Lower lobe of right lung (tissue), 2 donors: Measurements from ENCODE around the gene CMTM7. TPM values are rescaled to one million over a fixed set of nuclear protein-coding genes. Genes with fewer than 3 reads are reported as not detected.
"Not testable (repeated sequence)": the region's sequence is repeated elsewhere in the genome, so short reads cannot be mapped to it uniquely, and the experiment has no call there.

Source experiments
- ATAC-seq, 2 donors: fragments of 200-7000 bp; cut with Tn5 transposase; one replicate each; pipeline ENCODE4 v1.9.1; 2020 to 2022; ENCODE audit warnings: mild to moderate bottlenecking in 2 of 2, moderate library complexity in 2 of 2
- DNase-seq: peaks from one replicate; pipeline ENCODE4 v3.0.0-alpha.2; 2020
- H3K27ac ChIP-seq: fragments of 200-600 bp; one replicate; pipeline ENCODE4 v1.8.0; 2022
- H3K27me3 ChIP-seq: fragments of 200-600 bp; one replicate; pipeline ENCODE4 v1.8.0; 2022; ENCODE audit warnings: low read depth
- H3K36me3 ChIP-seq: fragments of 200-600 bp; one replicate; pipeline ENCODE4 v1.8.0; 2022; ENCODE audit warnings: mild to moderate bottlenecking
- H3K4me1 ChIP-seq: fragments of 200-600 bp; one replicate; pipeline ENCODE4 v1.8.0; 2022
- H3K4me3 ChIP-seq: fragments of 200-600 bp; one replicate; pipeline ENCODE4 v1.8.0; 2022; ENCODE audit warnings: mild to moderate bottlenecking
- H3K9me3 ChIP-seq: fragments of 200-600 bp; one replicate; pipeline ENCODE4 v1.8.0; 2022
- CTCF ChIP-seq: fragments of 200-600 bp; IDR thresholded peaks from one replicate; pipeline ENCODE4 v1.8.0; 2022; ENCODE audit warnings: antibody characterized with exemption, mild to moderate bottlenecking
- intact Hi-C: fragments of 100-400 bp; cut with DNase I; formaldehyde crosslinking; loops from one replicate; pipeline ENCODE4 v1.11.0; 2022
- total RNA-seq: library from RNA; stranded (reverse); fragmentation: NEBNext Ultra II Directional; extraction: Animal tissue kit (Norgen Biotek cat#: 25700); gene quantifications from one replicate; pipeline ENCODE4 v1.2.1, GENCODE V29; 2021
- donor health status: DM: no; HTN: yes; CAD: no; lungs with severe emphysema.

Gene CMTM7
- total RNA-seq, 1 donor from 2014 or later: 49.9 TPM

GRCh38 chr3:32459450-32459849 lies 67.8 kb downstream of the CMTM7 start:
- H3K4me3 ChIP-seq: no peak overlapping the region
- H3K9me3 ChIP-seq: no peaks in the 10 kb centered on the region
- intact Hi-C loops: no loop called here
- peaks cover 45% of the 10 kb centered on the region for H3K4me1 ChIP-seq
- peak; percentile 8 to 11 for ATAC-seq
- H3K27me3 ChIP-seq: no peaks in the 10 kb centered on the region
- peaks cover 11% of the 10 kb centered on the region for H3K36me3 ChIP-seq
- TF ChIP-seq CTCF: no peak
- peak overlapping the region; percentile 60 for H3K27ac ChIP-seq
- DNase-seq: no peak

GRCh38 chr3:32460031-32460749 lies 68.5 kb downstream of the CMTM7 start:
- Histone ChIP-seq H3K4me3 (no peak overlapping the region), H3K4me1 (peaks cover 45% of the 10 kb centered on the region), H3K9me3 (no peaks in the 10 kb centered on the region), H3K27ac (peak overlapping the region; percentile 60), H3K36me3 (peaks cover 7% of the 10 kb centered on the region), H3K27me3 (no peaks in the 10 kb centered on the region)
- ATAC-seq (peak; percentile 68 to 77), DNase-seq (no peak)
- TF ChIP-seq CTCF: no peak
- intact Hi-C loops: loop anchor here (10.0 kb wide), 1 partner anchor 65 kb away; the partner anchor contains the start of gene CMTM7

- Histone ChIP-seq H3K4me1 (peaks cover 45% of the 10 kb centered on the region), H3K27ac (peak overlapping the region; percentile 60)
- H3K36me3 ChIP-seq, H3K4me3 ChIP-seq, H3K9me3 ChIP-seq, H3K27me3 ChIP-seq, DNase-seq, ATAC-seq: not testable (repeated sequence)
- intact Hi-C loops: loop anchor here (10.0 kb wide), 1 partner anchor 66 kb away; the partner anchor contains the start of gene CMTM7
Measured at GRCh38 chr3:32460817-32461496, 69.3 kb downstream of the CMTM7 start.

GRCh38 chr3:32462191-32462986 lies 70.7 kb downstream of the CMTM7 start:
- H3K27me3 ChIP-seq, H3K9me3 ChIP-seq, DNase-seq, ATAC-seq, H3K36me3 ChIP-seq: not testable (repeated sequence)
- H3K4me3 ChIP-seq: peak overlapping the region; percentile 8
- intact Hi-C loops: loop anchor here (10.0 kb wide), 1 partner anchor 68 kb away; the partner anchor contains the start of gene CMTM7
- peak overlapping the region; percentile 67 for H3K27ac ChIP-seq
- peaks cover 46% of the 10 kb centered on the region for H3K4me1 ChIP-seq

GRCh38 chr3:32463415-32463814 lies 71.8 kb downstream of the CMTM7 start:
- Histone ChIP-seq H3K4me1 (peaks cover 45% of the 10 kb centered on the region), H3K27ac (peak overlapping the region; percentile 67)
- H3K4me3 ChIP-seq, H3K9me3 ChIP-seq, DNase-seq, H3K27me3 ChIP-seq, H3K36me3 ChIP-seq, ATAC-seq: not testable (repeated sequence)
- intact Hi-C loops: loop anchor here (10.0 kb wide), 1 partner anchor 69 kb away; the partner anchor contains the start of gene CMTM7

- peak overlapping the region; percentile 29 for H3K4me3 ChIP-seq
Measured at GRCh38 chr3:32464726-32465125, 73.1 kb downstream of the CMTM7 start.

GRCh38 chr3:32466808-32467207 lies 75.2 kb downstream of the CMTM7 start:
- not testable (repeated sequence) for H3K9me3 ChIP-seq, ATAC-seq, H3K4me3 ChIP-seq, DNase-seq, H3K27ac ChIP-seq, H3K27me3 ChIP-seq
- intact Hi-C loops: loop anchor here (10.0 kb wide), 1 partner anchor 72 kb away; the partner anchor contains the start of gene CMTM7
- Histone ChIP-seq H3K4me1 (peaks cover 31% of the 10 kb centered on the region), H3K36me3 (peaks cover 11% of the 10 kb centered on the region)

More at GRCh38 chr3:32464726-32465125, 73.1 kb downstream of the CMTM7 start:
- H3K36me3 ChIP-seq: peaks cover 11% of the 10 kb centered on the region
- H3K27me3 ChIP-seq, ATAC-seq, DNase-seq, H3K9me3 ChIP-seq: not testable (repeated sequence)
- peak overlapping the region; percentile 67 for H3K27ac ChIP-seq
- H3K4me1 ChIP-seq: peaks cover 32% of the 10 kb centered on the region
- intact Hi-C loops: loop anchor here (10.0 kb wide), 1 partner anchor 70 kb away; the partner anchor contains the start of gene CMTM7
